ENCODE data around the gene PELO. TPM values are rescaled to one million over a fixed set of nuclear protein-coding genes. Genes with fewer than 3 reads are reported as not detected.

PELO gene
- total RNA-seq, 4 donors from 2014 or later, result 20.0 to 37.0 (median 23.3) TPM

DNA sequence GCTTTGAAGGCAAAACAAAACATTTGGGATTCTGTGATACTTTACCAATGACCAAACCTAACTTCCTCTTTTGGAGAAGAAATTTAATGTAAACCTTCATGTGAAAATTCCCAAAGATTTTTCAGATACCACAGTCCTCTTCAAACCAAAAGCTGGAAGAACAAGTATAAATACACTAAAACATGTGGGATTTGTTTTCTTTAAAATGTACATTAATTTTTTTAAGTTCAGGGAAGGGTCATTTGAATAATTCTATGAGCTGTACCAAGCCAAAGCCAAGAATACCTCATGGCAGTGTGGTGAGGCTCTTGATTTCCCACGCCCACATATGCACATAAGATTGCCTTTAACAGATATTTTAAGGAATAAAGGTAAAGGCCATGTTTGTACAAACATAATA lies 28.4 kb upstream of the PELO start:
- 95 to 100% methylated on average over 1 of the region's 1 CpG for WGBS, 2 donors
- Histone ChIP-seq H3K9me3 (no peaks in the 10 kb centered on the region), H3K27ac (no peak overlapping the region), H3K27me3 (no peaks in the 10 kb centered on the region), H3K4me3 (replicated peaks in 1 of 3) (no peak overlapping the region), H3K4me1 (no peaks in the 10 kb centered on the region), H3K36me3 (no peaks in the 10 kb centered on the region)
- no peak for TF ChIP-seq POLR2A (IDR thresholded peaks at IDR 0.05)
- TF ChIP-seq, protein P1, sequence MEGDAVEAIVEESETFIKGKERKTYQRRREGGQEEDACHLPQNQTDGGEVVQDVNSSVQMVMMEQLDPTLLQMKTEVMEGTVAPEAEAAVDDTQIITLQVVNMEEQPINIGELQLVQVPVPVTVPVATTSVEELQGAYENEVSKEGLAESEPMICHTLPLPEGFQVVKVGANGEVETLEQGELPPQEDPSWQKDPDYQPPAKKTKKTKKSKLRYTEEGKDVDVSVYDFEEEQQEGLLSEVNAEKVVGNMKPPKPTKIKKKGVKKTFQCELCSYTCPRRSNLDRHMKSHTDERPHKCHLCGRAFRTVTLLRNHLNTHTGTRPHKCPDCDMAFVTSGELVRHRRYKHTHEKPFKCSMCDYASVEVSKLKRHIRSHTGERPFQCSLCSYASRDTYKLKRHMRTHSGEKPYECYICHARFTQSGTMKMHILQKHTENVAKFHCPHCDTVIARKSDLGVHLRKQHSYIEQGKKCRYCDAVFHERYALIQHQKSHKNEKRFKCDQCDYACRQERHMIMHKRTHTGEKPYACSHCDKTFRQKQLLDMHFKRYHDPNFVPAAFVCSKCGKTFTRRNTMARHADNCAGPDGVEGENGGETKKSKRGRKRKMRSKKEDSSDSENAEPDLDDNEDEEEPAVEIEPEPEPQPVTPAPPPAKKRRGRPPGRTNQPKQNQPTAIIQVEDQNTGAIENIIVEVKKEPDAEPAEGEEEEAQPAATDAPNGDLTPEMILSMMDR (IDR thresholded peaks at IDR 0.05), result no peak
- intact Hi-C loops (cut with DNase I), result no loop called here
- DNase-seq, result no peak

DNA sequence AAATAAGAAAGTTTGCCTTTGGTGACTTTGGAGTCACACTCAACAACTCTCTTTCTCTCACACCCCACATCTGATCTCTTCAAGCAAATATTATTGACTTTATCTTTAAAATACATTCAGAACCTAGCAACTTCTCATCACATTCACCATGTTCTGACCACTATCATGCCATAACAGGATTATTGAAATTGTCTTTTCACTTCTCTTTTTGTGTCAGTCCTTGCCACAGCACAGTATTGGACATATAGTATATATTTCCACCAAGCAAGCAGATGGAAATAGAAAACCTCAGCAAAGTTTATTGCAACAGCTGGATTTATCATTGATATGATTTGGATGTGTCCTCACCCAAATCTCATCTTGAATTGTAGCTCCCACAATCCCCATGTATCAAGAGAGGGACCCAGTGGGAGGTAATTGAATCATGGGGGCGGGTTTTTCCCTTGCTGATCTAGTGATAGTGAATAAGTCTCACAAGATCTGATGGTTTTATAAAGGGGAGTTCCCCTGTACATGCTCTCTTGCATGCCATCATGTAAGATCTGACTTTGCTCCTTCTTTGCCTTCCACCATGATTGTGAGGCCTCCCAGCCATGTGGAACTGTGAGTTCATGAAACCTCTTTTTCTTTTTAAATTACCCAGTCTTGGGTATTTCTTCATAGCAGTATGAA lies 26.9 kb upstream of the PELO start:
- WGBS, 2 donors, result 94 to 100% methylated on average over 1 of the region's 1 CpG
- Histone ChIP-seq H3K27ac (no peak overlapping the region), H3K36me3 (no peaks in the 10 kb centered on the region), H3K9me3 (no peaks in the 10 kb centered on the region), H3K27me3 (no peaks in the 10 kb centered on the region), H3K4me3 (replicated peaks in 1 of 3) (no peak overlapping the region), H3K4me1 (no peaks in the 10 kb centered on the region)
- intact Hi-C loops (cut with DNase I), result no loop called here
- TF ChIP-seq, protein P1 (IDR thresholded peaks at IDR 0.05), result no peak
- TF ChIP-seq POLR2A (IDR thresholded peaks at IDR 0.05), result no peak
- no peak for DNase-seq

DNA sequence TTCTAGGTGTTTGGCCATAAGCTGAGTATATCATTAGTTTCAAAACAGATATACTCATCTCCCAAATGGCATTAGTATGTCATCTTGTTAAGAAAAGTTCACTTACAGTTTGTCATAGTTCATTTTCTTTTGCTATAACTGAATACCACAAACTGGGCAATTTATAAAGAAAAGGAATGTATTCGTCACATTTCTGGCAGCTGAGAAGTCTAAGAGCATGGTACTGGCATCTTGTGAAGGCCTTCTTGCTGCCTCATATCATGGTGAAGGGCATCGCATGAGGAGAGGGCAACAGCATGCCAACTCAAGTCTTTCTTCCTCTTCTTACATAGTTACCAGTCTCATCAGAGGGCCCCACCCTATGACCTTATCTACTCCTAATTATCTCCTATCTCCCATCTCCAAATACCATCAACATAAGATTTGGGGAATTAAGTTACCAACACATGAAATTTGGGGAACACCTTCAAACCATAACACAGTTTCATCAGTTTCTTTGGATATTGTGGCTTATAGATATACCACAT lies 20.4 kb upstream of the PELO start:
- intact Hi-C loops (cut with DNase I), result no loop called here
- no peaks in the 10 kb centered on the region for H3K36me3 ChIP-seq
- no peak for TF ChIP-seq POLR2A (IDR thresholded peaks at IDR 0.05)
- TF ChIP-seq, protein P1 (IDR thresholded peaks at IDR 0.05), result no peak
- H3K9me3 ChIP-seq, result no peaks in the 10 kb centered on the region
- no peak overlapping the region for H3K27ac ChIP-seq
- no peak overlapping the region for H3K4me3 ChIP-seq (replicated peaks in 1 of 3)
- DNase-seq, result no peak
- no peaks in the 10 kb centered on the region for H3K4me1 ChIP-seq
- H3K27me3 ChIP-seq, result no peaks in the 10 kb centered on the region
- 89 to 97% methylated on average over 2 of the region's 2 CpGs for WGBS, 2 donors

DNA sequence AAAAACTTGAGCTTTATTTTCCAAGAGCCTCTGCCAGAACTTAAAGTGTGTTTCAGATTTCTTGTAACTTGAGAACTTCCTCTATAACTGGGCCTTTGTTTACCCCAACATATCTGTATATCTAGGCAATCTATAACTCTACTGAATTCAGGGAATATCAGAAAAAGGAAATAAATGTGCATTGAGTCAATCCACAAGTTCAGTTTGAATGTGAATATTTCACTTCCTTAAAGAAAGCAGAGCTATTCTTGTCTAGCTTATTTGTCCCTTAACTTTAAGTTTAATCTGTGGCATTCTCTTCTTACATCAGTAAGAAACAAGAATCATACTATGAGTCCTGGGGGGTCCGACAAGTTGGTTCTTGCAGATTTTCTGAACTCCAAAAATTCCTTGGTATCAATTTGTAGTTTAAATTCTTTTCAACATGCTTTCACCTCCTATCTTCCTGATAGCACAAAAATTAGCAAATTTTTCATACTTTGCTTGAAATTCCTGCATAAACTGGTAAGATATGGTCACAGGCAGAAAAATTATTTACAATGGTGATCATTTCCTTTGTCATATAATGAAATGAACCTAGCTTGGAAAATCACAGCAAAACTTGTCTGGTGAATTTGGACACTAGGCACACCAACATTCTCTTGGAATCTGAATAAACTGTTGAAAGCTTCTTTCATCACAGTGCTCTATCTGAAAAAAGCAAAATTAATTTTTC lies 19.8 kb upstream of the PELO start:
- DNase-seq, result no peak
- TF ChIP-seq POLR2A (IDR thresholded peaks at IDR 0.05), result no peak
- TF ChIP-seq, protein P1 (IDR thresholded peaks at IDR 0.05), result no peak
- no peaks in the 10 kb centered on the region for H3K9me3 ChIP-seq
- no peaks in the 10 kb centered on the region for H3K36me3 ChIP-seq
- H3K4me3 ChIP-seq (replicated peaks in 1 of 3), result no peak overlapping the region
- H3K27ac ChIP-seq, result no peak overlapping the region
- 88 to 93% methylated on average over 1 of the region's 1 CpG for WGBS, 2 donors
- no peaks in the 10 kb centered on the region for H3K27me3 ChIP-seq
- no peaks in the 10 kb centered on the region for H3K4me1 ChIP-seq
- intact Hi-C loops (cut with DNase I), result no loop called here

GRCh38 chr5:52769061-52769460 lies 18.7 kb upstream of the PELO start:
- H3K9me3 ChIP-seq, result no peaks in the 10 kb centered on the region
- no peaks in the 10 kb centered on the region for H3K4me1 ChIP-seq
- TF ChIP-seq POLR2A (IDR thresholded peaks at IDR 0.05), result no peak
- TF ChIP-seq, protein P1 (IDR thresholded peaks at IDR 0.05), result no peak
- no peak for DNase-seq
- H3K4me3 ChIP-seq (replicated peaks in 1 of 3), result no peak overlapping the region
- no peaks in the 10 kb centered on the region for H3K27me3 ChIP-seq
- no peak overlapping the region for H3K27ac ChIP-seq
- intact Hi-C loops (cut with DNase I), result no loop called here
- H3K36me3 ChIP-seq, result no peaks in the 10 kb centered on the region
- 91 to 93% methylated on average over 5 of the region's 5 CpGs for WGBS, 2 donors

Data from thyroid gland (tissue), 4 donors.